ENCODE results near the gene KRT73. TPM values are rescaled to one million over a fixed set of nuclear protein-coding genes. Genes with fewer than 3 reads are reported as not detected.

The KRT73 gene
- total and polyA plus RNA-seq, 2 of the 8 experiments (the other 6 are each of a cell fraction or from before 2014, with no cell fraction given): not detected

- TF ChIP-seq SRF (IDR thresholded peaks at IDR 0.05; ENCODE audit: low read depth, low read length) (no peak), SIRT6 (IDR thresholded peaks at IDR 0.05; ENCODE audit: low read length) (no peak), POLR2AphosphoS5 (IDR thresholded peaks at IDR 0.05; ENCODE audit: low read depth, low read length) (no peak), RXRA (IDR thresholded peaks at IDR 0.05; ENCODE audit: insufficient read depth, low read depth, low read length) (no peak), BCL11A (IDR thresholded peaks at IDR 0.05; ENCODE audit: low read depth in 2 of 2, low read length in 2 of 2) (no peak), CHD1 (IDR thresholded peaks at IDR 0.05; ENCODE audit: low read depth, low read length) (no peak), JUND (IDR thresholded peaks at IDR 0.05; ENCODE audit: low read length) (no peak), GTF2F1 (IDR thresholded peaks at IDR 0.05; ENCODE audit: borderline replicate concordance, low read depth, low read length) (no peak)
- Histone ChIP-seq H4K8ac (ENCODE audit: extremely low read depth, insufficient read depth, low read length) (no peak overlapping the region), H2BK20ac (ENCODE audit: low read length) (no peak overlapping the region), H2BK120ac (replicated peaks; ENCODE audit: low read depth, low read length) (no peak overlapping the region), H3K23ac (ENCODE audit: insufficient read length) (no peak overlapping the region), H4K5ac (ENCODE audit: insufficient read length, low read depth, low read length) (no peak overlapping the region), H4K20me1 (replicated peaks in 1 of 2; ENCODE audit: control insufficient read depth in 1 of 2, insufficient read depth in 2 of 2, low read length in 2 of 2) (no peaks in the 10 kb centered on the region), H3K27me3 (replicated peaks in 1 of 4; ENCODE audit: control insufficient read depth in 3 of 4, extremely low read depth in 1 of 4, insufficient read depth in 3 of 4, low read length in 3 of 4) (peaks cover 0 to 5% (median 0%) of the 10 kb centered on the region in 4 experiments; a peak in 1 of 7 replicates), H3K4me3 (ENCODE audit: extremely low read depth in 1 of 4, insufficient read depth in 2 of 4, low read depth in 3 of 4, low read length in 4 of 4) (no peak overlapping the region), H3K14ac (ENCODE audit: insufficient read length) (no peak overlapping the region), H3K4me2 (ENCODE audit: insufficient read depth in 1 of 2, low read depth in 2 of 2, low read length in 2 of 2) (no peak overlapping the region), H2BK15ac (ENCODE audit: low read length) (no peak overlapping the region), H2BK12ac (ENCODE audit: low read depth, low read length) (no peak overlapping the region), H3K79me1 (ENCODE audit: low read depth, low read length) (no peaks in the 10 kb centered on the region), H2AFZ (ENCODE audit: low read length) (no peak overlapping the region), H3K9ac (replicated peaks in 1 of 4; ENCODE audit: extremely low read depth in 1 of 4, low read depth in 3 of 4, low read length in 3 of 4) (no peak overlapping the region), H3K36me3 (ENCODE audit: control insufficient read depth in 2 of 4, insufficient read depth in 4 of 4, low read length in 3 of 4) (no peaks in the 10 kb centered on the region), H4K91ac (replicated peaks; ENCODE audit: insufficient read length, low read length) (no peak overlapping the region), H2AK5ac (ENCODE audit: low read depth, low read length) (no peak overlapping the region), H3K27ac (ENCODE audit: low read depth, low read length) (no peak overlapping the region), H3K79me2 (ENCODE audit: control insufficient read depth in 1 of 2, insufficient read depth in 2 of 2, low read length in 2 of 2) (no peaks in the 10 kb centered on the region), H3K23me2 (ENCODE audit: low read depth, low read length) (no peaks in the 10 kb centered on the region), H3K56ac (replicated peaks; ENCODE audit: insufficient read length, low read depth, low read length) (no peak overlapping the region), H2BK5ac (ENCODE audit: low read depth, low read length) (no peak overlapping the region), H3K9me3 (ENCODE audit: insufficient read depth in 2 of 2, low read depth in 1 of 2, low read length in 1 of 2) (no peaks in the 10 kb centered on the region), H3K18ac (ENCODE audit: extremely low read depth, low read length) (no peak overlapping the region), H3K4me1 (replicated peaks in 1 of 4; ENCODE audit: control insufficient read depth in 3 of 4, insufficient read depth in 4 of 4, low read length in 3 of 4) (no peaks in the 10 kb centered on the region), H3K4ac (replicated peaks; ENCODE audit: insufficient read length, low read depth, low read length) (no peak overlapping the region)
- FAIRE-seq (no peak), DNase-seq (ENCODE audit: low read depth in 1 of 2, low spot score in 2 of 2) (peak in 1 of 2 experiments; percentile 8)
- 86% methylated on average over 6 of the region's 6 CpGs; no CpG with 5 or more reads in 1 of the 2 experiments for WGBS, 2 experiments (ENCODE audit: extremely low coverage in 1 of 2, insufficient coverage in 1 of 2, insufficient read length in 1 of 2, insufficient replicate concordance in 2 of 2, low coverage in 1 of 2, low lambda C conversion rate in 2 of 2, missing lambda C conversion rate in 1 of 2)
- POLR2A ChIA-PET (ENCODE audit: partially characterized antibody): no interaction called here
- CTCF ChIA-PET (ENCODE audit: partially characterized antibody): interaction anchor here (1.0 to 2.9 kb wide), 5 partner anchors 11 to 226 kb away, joined by 3 to 8 read pairs (median 3); no protein-coding TSS in a partner anchor
These were observed 25.7 kb upstream of the KRT73 start for GRCh38 chr12:52644078-52644415.

Data from H1 (cell line).